Smooth muscle cell (in vitro differentiated cells): ENCODE measurements around the gene SPINT4. TPM values are rescaled to one million over a fixed set of nuclear protein-coding genes. Genes with fewer than 3 reads are reported as not detected.
"Not testable (repeated sequence)": the region's sequence is repeated elsewhere in the genome, so short reads cannot be mapped to it uniquely, and the experiment has no call there.

ENCODE experiments used
- DNase-seq: peaks from one replicate; lab custom pipeline; 2025; ENCODE audit not compliant: unreplicated experiment; lab: John Stamatoyannopoulos, UW
- H2AFZ ChIP-seq: fragments of 200-600 bp; sonication (generic); 2 replicates; pipeline ENCODE4 v1.6.0; 2016; ENCODE audit warnings: antibody characterized with exemption, low read depth, mild to moderate bottlenecking
- H3F3A ChIP-seq: fragments of 200-600 bp; sonication (generic); 2 replicates; pipeline ENCODE4 v1.6.0; 2017; ENCODE audit warnings: antibody characterized with exemption, low read depth
- H3K27ac ChIP-seq: fragments of 200-600 bp; sonication (generic); 2 replicates; pipeline ENCODE4 v1.5.1; 2016; ENCODE audit warnings: low read depth, mild to moderate bottlenecking
- H3K27me3 ChIP-seq: fragments of 200-600 bp; sonication (generic); 2 replicates; pipeline ENCODE4 v1.6.1; 2016; ENCODE audit warnings: low read depth, mild to moderate bottlenecking
- H3K36me3 ChIP-seq: fragments of 200-600 bp; sonication (generic); 2 replicates; pipeline ENCODE4 v1.5.1; 2016; ENCODE audit warnings: low read depth
- H3K4me1 ChIP-seq: fragments of 200-600 bp; sonication (generic); 2 replicates; pipeline ENCODE4 v1.5.1; 2016; ENCODE audit warnings: low read depth
- H3K4me2 ChIP-seq: fragments of 200-600 bp; sonication (generic); 2 replicates; pipeline ENCODE4 v1.6.0; 2016; ENCODE audit warnings: mild to moderate bottlenecking
- H3K4me3 ChIP-seq: fragments of 200-600 bp; sonication (generic); 2 replicates; pipeline ENCODE4 v1.5.1; 2016; ENCODE audit warnings: mild to moderate bottlenecking
- H3K79me2 ChIP-seq: fragments of 200-600 bp; sonication (generic); 2 replicates; pipeline ENCODE4 v1.6.0; 2016; ENCODE audit warnings: low read depth, mild to moderate bottlenecking
- H3K9ac ChIP-seq: fragments of 200-600 bp; sonication (generic); 2 replicates; pipeline ENCODE4 v1.6.0; 2016; ENCODE audit warnings: low read depth
- H3K9me3 ChIP-seq: fragments of 200-600 bp; sonication (generic); replicated peaks from 2 replicates; pipeline ENCODE4 v1.5.1; 2016; ENCODE audit warnings: low read depth
- H4K20me1 ChIP-seq: fragments of 200-600 bp; sonication (generic); 2 replicates; pipeline ENCODE4 v1.6.0; 2016; ENCODE audit warnings: low read depth
- WGBS: methylation state at CpG from one replicate; pipeline ENCODE4 v1.1.7; 2016; ENCODE audit warnings: low lambda C conversion rate; 5-methylcytosine and 5-hydroxymethylcytosine counted together
- polyA plus RNA-seq: library from polyadenylated mRNA; unstranded; fragments of >200 nt; fragmentation: Nextera tagmentation; extraction: Ambion mirVana; gene quantifications from 2 replicates; pipeline ENCODE4 v1.2.1, GENCODE V29; 2016
- total RNA-seq: library from RNA; depleted of rRNA; stranded (reverse); fragments of >200 nt; gene quantifications from 2 replicates; pipeline ENCODE4 v1.2.3, GENCODE V29; 2014
- TF ChIP-seq, protein P1 (sequence below): fragments of 200-600 bp; sonication (generic); IDR thresholded peaks from 2 replicates; pipeline ENCODE4 v1.5.1; 2017; ENCODE audit warnings: borderline replicate concordance, mild to moderate bottlenecking, antibody characterized with exemption; ENCODE audit not compliant: insufficient read depth, poor library complexity, severe bottlenecking

The SPINT4 gene
- total RNA-seq = not detected in 2 replicates
- polyA plus RNA-seq = not detected in 2 replicates

- Histone ChIP-seq H3K9me3 (no peaks in the 10 kb centered on the region), H2AFZ (no peak within 1 kb of the TSS), H3K4me1 (no peaks in the 10 kb centered on the region), H3K4me3 (no peak within 1 kb of the TSS), H3K27ac (no peak within 1 kb of the TSS), H3K27me3 (no peaks in the 10 kb centered on the region), H3K36me3 (no peaks in the 10 kb centered on the region), H3F3A (no peaks in the 10 kb centered on the region), H3K9ac (no peak within 1 kb of the TSS), H3K79me2 (no peaks in the 10 kb centered on the region), H3K4me2 (no peak within 1 kb of the TSS), H4K20me1 (no peaks in the 10 kb centered on the region)
- TF ChIP-seq, protein P1, sequence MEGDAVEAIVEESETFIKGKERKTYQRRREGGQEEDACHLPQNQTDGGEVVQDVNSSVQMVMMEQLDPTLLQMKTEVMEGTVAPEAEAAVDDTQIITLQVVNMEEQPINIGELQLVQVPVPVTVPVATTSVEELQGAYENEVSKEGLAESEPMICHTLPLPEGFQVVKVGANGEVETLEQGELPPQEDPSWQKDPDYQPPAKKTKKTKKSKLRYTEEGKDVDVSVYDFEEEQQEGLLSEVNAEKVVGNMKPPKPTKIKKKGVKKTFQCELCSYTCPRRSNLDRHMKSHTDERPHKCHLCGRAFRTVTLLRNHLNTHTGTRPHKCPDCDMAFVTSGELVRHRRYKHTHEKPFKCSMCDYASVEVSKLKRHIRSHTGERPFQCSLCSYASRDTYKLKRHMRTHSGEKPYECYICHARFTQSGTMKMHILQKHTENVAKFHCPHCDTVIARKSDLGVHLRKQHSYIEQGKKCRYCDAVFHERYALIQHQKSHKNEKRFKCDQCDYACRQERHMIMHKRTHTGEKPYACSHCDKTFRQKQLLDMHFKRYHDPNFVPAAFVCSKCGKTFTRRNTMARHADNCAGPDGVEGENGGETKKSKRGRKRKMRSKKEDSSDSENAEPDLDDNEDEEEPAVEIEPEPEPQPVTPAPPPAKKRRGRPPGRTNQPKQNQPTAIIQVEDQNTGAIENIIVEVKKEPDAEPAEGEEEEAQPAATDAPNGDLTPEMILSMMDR = no peak
- 89% methylated on average over 1 of the region's 1 CpG for WGBS
- DNase-seq = no peak
Measured at GRCh38 chr20:45722047-45722446, at the start of gene SPINT4. SPINT4 (plus strand) TSS chr20:45722347; CDS start chr20:45722368, 21 bp downstream.

- no peak overlapping the region for H2AFZ ChIP-seq
- no peak for DNase-seq
- no peaks in the 10 kb centered on the region for H3F3A ChIP-seq
- no peaks in the 10 kb centered on the region for H3K36me3 ChIP-seq
- H3K27me3 ChIP-seq = no peaks in the 10 kb centered on the region
- no peaks in the 10 kb centered on the region for H4K20me1 ChIP-seq
- no peak overlapping the region for H3K27ac ChIP-seq
- no peaks in the 10 kb centered on the region for H3K4me1 ChIP-seq
- no peaks in the 10 kb centered on the region for H3K79me2 ChIP-seq
- no peak overlapping the region for H3K4me3 ChIP-seq
- TF ChIP-seq, protein P1 = no peak
- no peaks in the 10 kb centered on the region for H3K9me3 ChIP-seq
- H3K9ac ChIP-seq = no peak overlapping the region
- no peak overlapping the region for H3K4me2 ChIP-seq
Measured at GRCh38 chr20:45672765-45673164, 49.4 kb upstream of the SPINT4 start.

GRCh38 chr20:45679650-45680049 lies 42.5 kb upstream of the SPINT4 start:
- H3K4me2 ChIP-seq = no peak overlapping the region
- TF ChIP-seq, protein P1 = no peak
- peaks cover 7% of the 10 kb centered on the region for H3K9me3 ChIP-seq
- no peaks in the 10 kb centered on the region for H4K20me1 ChIP-seq
- H3K79me2 ChIP-seq = no peaks in the 10 kb centered on the region
- DNase-seq = no peak
- H3K27me3 ChIP-seq = no peaks in the 10 kb centered on the region
- H3K36me3 ChIP-seq = no peaks in the 10 kb centered on the region
- H3K27ac ChIP-seq = no peak overlapping the region
- H3K4me1 ChIP-seq = no peaks in the 10 kb centered on the region
- H3K4me3 ChIP-seq = no peak overlapping the region
- H3K9ac ChIP-seq = no peak overlapping the region
- H2AFZ ChIP-seq = no peak overlapping the region
- no peaks in the 10 kb centered on the region for H3F3A ChIP-seq

GRCh38 chr20:45685896-45686295 lies 36.3 kb upstream of the SPINT4 start:
- no peak overlapping the region for H2AFZ ChIP-seq
- no peaks in the 10 kb centered on the region for H3K4me1 ChIP-seq
- 74% methylated on average over 3 of the region's 3 CpGs for WGBS
- no peak overlapping the region for H3K4me2 ChIP-seq
- DNase-seq = no peak
- no peaks in the 10 kb centered on the region for H3K27me3 ChIP-seq
- H3K9me3 ChIP-seq = no peaks in the 10 kb centered on the region
- H3K4me3 ChIP-seq = no peak overlapping the region
- no peaks in the 10 kb centered on the region for H3F3A ChIP-seq
- TF ChIP-seq, protein P1 = no peak
- H3K27ac ChIP-seq = no peak overlapping the region
- no peak overlapping the region for H3K9ac ChIP-seq
- no peaks in the 10 kb centered on the region for H4K20me1 ChIP-seq
- H3K36me3 ChIP-seq = no peaks in the 10 kb centered on the region
- no peaks in the 10 kb centered on the region for H3K79me2 ChIP-seq

DNA sequence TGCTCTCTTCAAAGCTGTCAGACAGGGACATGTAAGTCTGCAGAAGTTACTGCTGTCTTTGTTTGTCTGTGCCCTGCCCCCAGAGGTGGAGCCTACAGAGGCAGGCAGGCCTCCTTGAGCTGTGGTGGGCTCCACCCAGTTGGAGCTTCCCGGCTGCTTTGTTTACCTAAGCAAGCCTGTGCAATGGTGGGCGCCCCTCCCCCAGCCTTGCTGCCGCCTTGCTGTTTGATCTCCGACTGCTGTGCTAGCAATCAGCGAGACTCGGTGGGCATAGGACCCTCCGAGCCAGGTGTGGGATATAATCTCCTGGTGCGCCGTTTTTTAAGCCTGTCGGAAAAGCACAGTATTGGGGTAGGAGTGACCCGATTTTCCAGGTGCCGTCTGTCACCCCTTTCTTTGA lies 28.8 kb upstream of the SPINT4 start:
- H2AFZ ChIP-seq, H3K27ac ChIP-seq, H3K4me3 ChIP-seq, H3K36me3 ChIP-seq, DNase-seq, H3K27me3 ChIP-seq, H3K4me2 ChIP-seq, H3K9me3 ChIP-seq, H3K79me2 ChIP-seq, H3K9ac ChIP-seq, H3F3A ChIP-seq, H3K4me1 ChIP-seq, H4K20me1 ChIP-seq: not testable (repeated sequence)
- WGBS = 89% methylated on average over 12 of the region's 12 CpGs
